Dedifferentiated amniotic fluid mesenchymal stem cell (primary cell): Measurements from ENCODE around the gene DHFR.
"Not testable (repeated sequence)": the region's sequence is repeated elsewhere in the genome, so short reads cannot be mapped to it uniquely, and the experiment has no call there.

Experiments
- DNase-seq: peaks from one replicate; pipeline ENCODE4 v3.0.0-alpha.2; 2016; ENCODE audit errors: extremely low spot score

DHFR gene

DNA sequence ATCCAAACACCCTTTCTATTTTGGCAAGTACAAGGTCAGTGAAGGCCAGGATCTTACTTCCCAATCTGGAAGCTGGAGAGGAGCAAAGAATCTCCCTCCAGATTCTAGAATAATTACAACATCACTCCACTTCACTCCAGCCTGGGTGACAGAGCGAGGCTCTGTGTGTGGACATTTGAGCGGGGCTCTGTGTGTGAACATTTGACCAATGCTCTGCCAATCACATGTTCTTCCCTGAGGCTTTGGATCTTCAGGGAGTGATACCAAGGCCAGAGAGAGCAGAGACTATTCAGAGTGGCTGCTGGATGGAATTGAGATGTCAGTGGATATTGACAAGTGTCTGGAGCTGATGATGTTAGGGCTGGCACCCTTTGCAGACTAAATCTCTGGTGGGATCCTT lies 60.0 kb downstream of the DHFR start:
- no peak for DNase-seq

DNA sequence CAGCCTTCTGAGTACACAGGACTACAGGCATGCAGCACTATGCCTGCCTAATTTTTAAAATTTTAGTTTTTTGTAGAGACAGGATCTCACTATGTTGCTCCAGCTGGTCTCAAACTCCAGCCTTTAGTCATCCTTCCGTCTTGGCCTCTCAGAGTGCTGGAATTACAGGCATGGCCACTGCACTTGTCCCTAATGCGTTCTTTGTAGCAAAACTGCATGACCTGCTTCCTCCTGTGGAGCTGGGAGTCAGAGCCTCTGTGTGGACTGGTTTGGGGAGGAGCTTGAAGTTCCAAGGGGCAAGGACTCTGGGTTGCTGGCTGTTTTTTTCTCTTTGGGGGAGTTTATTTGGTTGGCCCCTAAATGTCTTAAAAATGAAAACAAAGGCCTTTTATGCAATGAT lies 62.0 kb downstream of the DHFR start:
- no peak for DNase-seq

DNA sequence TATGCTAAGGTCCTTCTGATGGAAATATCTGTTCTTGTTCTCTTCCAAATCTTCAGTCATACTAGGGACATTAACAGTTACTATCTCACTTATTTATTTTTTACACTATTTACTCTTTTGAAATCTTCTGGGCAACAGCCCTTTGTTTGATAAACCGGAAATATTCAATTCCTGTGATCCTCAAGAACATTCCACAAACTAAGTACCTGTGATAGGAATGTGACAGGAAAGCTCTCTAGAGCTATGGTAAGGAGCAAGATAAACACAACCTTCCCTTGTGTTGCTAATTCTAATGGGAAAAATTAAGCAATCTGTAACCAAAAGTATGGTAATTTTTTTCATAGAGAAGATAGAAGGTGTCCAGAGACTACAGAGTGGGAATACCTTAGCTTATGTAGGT lies 62.7 kb downstream of the DHFR start:
- no peak for DNase-seq

DNA sequence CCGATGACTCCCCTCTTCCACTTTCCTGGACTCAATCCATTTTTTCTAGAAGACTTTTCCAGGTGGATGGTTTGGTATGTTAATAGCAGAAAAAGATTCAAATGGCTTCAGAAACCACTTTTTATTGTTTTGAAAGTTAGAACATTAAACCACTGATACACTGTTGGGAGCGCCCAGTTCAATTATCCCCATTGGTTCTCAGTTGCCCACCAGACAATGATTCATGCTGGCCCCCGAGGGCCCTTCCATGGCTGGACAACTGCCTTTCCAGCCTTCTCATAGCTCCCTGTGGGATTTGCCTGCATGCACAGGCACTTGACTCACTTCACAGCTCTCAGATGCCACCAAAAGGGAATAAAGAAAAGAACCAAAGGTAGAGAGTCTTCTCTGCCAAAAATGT lies 63.4 kb downstream of the DHFR start:
- no peak for DNase-seq

DNA sequence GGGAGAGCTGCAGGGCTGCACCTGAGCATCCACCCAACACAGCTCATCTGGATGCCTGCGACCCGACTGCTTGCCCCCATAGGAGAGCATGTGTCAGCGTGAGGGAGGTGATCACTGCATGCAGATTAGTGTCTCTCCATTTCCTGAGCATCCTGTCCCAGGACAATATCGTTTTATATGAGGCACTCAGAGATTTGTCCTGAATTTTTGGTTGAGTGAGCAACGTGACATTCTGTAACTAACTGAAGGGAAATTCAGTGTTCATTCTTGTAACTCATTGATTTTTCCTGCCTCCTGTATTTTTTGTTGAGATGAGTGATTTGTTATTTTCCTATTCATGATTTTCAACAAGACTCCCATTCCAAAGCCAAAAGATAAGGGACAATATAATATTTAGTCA lies 64.0 kb downstream of the DHFR start:
- no peak for DNase-seq

DNA sequence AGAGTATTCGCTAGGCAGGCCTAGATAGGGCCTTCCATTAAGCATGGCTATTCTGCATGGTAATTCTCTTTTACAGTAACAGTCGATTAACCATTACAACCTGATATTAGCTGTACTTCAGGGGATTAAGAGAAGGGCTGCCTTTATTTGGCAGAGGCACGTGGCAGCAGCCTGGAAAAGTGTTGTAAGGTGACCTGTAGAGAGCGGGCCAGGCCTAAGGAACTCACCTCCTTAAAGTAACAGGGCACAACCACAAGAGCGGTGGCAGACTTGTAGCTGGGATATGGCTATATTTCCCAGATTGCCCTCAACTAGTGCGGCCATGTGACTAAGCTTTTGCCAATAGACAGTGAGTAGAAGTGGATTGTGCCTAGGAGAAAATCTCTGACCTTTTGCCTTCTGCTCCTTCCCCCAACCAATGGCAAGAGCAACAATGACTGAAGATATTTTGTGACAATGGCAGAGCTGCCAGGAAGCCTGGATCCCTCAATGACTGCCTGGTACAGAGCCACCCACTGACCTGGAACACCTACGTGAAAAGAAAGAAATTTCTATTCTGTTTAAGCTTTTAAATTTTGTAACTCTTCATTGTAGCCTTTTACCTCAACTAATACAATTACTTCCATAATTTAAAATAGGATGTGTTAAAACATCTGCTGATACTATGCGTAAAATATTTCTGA lies 65.8 kb downstream of the DHFR start:
- no peak for DNase-seq

DNA sequence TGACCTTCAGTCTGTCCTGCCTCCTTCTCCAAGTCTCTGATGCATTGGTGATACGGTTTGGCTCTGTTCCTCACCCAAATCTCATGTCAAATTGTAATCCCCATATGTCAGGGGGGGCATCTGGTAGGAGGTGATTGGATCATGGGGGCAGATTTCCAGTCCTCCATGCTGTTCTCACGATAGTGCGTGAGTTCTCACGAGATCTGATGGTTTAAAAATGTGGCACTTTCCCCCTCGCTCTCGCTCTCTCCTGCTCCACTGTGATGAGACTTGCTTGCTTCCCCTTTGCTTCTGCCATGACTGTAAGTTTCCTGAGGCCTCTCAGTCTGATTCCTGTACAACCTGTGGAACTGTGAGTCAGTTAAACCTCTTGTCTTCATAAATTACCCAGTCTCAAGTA lies 70.0 kb downstream of the DHFR start:
- DNase-seq: no peak

DNA sequence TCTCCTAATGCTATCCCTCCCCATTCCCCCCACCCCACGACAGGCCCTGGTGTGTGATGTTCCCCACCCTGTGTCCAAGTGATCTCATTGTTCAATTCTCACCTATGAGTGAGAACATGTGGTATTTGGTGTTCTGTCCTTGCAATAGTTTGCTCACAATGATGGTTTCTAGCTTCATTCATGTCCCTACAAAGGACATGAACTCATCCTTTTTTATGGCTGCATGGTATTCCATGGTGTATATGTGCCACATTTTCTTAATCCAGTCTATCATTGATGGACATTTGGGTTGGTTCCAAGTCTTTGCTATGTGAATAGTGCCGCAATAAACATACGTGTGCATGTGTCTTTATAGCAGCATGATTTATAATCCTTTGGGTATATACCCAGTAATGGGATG lies 74.5 kb downstream of the DHFR start:
- DNase-seq: not testable (repeated sequence)

DNA sequence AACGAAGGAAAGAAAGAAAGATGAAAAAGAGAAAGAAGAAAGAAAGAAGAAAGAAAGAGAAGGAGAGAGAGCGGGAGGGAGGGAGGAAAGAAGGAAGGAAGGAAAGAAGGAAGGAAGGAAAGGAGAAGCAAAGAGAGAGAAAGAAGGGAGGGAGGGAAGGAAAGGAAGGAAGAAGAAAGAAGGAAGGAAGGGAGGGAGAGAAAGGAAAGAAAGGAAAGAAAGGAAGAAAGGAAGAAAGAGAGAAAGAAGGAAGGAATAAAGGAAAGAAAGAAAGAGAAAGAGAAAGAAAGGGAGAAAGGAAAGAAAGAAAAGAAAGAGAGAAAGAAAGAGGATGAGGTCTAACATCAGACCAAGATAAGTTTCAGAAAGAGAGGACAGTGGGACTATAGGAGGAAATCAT lies 75.7 kb downstream of the DHFR start:
- no peak for DNase-seq

DNA sequence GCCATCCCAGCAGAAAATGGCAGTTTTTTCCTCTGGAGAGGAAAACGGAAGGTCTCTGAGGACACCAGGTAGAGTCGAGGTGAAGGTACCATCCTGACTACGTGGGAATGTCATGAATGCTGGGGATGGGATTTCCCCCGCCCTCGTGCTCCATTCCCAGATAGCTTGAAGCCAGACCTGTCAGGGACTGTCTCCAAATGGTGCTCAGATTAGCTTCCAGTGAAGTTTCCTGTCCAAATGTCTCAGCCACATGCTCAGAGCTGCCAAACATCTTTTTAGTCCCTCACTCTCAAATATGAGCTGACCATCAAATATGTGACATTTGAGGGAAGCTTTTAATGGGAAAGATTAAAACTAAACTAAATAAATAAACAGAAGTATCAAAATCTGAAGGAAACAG lies 77.1 kb downstream of the DHFR start:
- DNase-seq: no peak

DNA sequence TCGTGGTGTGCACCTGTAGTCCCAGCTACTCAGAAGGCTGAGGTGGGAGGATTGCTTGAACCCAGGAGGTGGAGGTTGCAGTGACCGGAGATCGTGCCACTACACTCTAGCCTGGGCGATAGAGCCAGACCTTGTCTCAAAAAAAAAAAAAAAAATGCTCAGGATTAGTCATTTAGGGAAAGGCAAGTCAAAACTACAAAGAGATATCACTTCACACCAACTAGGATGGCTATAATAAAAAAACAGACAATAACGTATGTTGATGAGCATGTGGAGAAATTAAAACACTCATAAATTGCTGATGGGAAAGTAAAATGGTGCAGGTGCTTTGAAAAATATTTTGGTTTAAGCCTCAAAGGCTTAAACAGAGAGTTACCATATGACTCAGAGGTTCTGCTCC lies 78.4 kb downstream of the DHFR start:
- no peak for DNase-seq
